Jurkat, Clone E6-1 (cell line): ENCODE results near the gene NEK7.

Experiments
- DNase-seq: peaks from one replicate; pipeline ENCODE4 v3.0.0-alpha.2; 2011; ENCODE audit warnings: low read depth, low spot score
- H3K4me3 ChIP-seq: 2 replicates; pipeline ENCODE4 v1.5.1; 2011; ENCODE audit warnings: mild to moderate bottlenecking, low read length, control low read depth, moderate library complexity

NEK7 gene

GRCh38 chr1:198361237-198361767, 204.5 kb downstream of the NEK7 start:
- H3K4me3 ChIP-seq: no peak overlapping the region
- DNase-seq: no peak

- DNase-seq: no peak
- H3K4me3 ChIP-seq: no peak overlapping the region
Measured at GRCh38 chr1:198363625-198364151, 206.9 kb downstream of the NEK7 start.

GRCh38 chr1:198364471-198364870, 207.7 kb downstream of the NEK7 start:
- H3K4me3 ChIP-seq: no peak overlapping the region
- no peak for DNase-seq

GRCh38 chr1:198367296-198367695, 210.5 kb downstream of the NEK7 start:
- H3K4me3 ChIP-seq: no peak overlapping the region
- no peak for DNase-seq

GRCh38 chr1:198370996-198371395, 214.2 kb downstream of the NEK7 start:
- no peak for DNase-seq
- H3K4me3 ChIP-seq: no peak overlapping the region
